Frontal cortex (tissue), 4 donors: ENCODE results near the gene PCDHGA2. TPM values are rescaled to one million over a fixed set of nuclear protein-coding genes. Genes with fewer than 3 reads are reported as not detected.
"Not testable (repeated sequence)": the region's sequence is repeated elsewhere in the genome, so short reads cannot be mapped to it uniquely, and the experiment has no call there.

ENCODE experiments used
- DNase-seq, 2 donors: peaks; one replicate each; pipeline ENCODE4 v3.0.0; 2012; ENCODE audit warnings: low spot score in 2 of 2
- FAIRE-seq: peaks from 2 replicates; lab custom pipeline; 2012; peaks lifted over from hg19 to GRCh38; lab: Jason Lieb, UNC
- total RNA-seq: library from RNA; depleted of rRNA; stranded (reverse); fragments of >200 nt; gene quantifications from one replicate; pipeline ENCODE4 v1.2.3, GENCODE V29; 2014
- donor health status: control.
- donor health status: control.
- donor health status: control.

PCDHGA2 gene
- total RNA-seq, 1 donor from 2014 or later, result 4.5 TPM

GRCh38 chr5:141374627-141375026 lies 36.1 kb downstream of the PCDHGA2 start:
- FAIRE-seq (no peak), DNase-seq (no peak)

DNA sequence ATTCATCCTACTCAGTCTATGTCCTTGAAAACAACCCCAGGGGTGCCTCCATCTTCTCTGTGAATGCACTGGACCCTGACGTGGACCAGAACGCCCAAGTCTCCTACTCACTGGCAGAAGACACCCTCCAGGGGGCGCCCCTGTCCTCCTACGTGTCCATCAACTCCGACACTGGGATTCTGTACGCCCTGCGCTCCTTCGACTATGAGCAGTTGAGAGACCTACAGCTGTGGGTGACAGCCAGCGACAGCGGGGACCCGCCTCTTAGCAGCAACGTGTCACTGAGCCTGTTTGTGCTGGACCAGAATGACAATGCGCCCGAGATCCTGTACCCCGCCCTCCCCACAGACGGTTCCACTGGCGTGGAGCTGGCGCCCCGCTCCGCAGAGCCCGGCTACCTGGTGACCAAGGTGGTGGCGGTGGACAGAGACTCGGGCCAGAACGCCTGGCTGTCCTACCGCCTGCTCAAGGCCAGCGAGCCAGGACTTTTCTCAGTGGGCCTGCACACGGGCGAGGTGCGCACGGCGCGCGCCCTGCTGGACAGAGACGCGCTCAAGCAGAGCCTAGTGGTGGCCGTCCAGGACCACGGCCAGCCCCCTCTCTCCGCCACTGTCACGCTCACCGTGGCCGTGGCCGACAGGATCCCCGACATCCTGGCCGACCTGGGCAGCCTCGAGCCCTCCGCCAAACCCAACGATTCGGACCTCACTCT lies 37.0 kb downstream of the PCDHGA2 start:
- not testable (repeated sequence) for FAIRE-seq, DNase-seq

- FAIRE-seq (no peak), DNase-seq (no peak)
These were observed 44.1 kb downstream of the PCDHGA2 start, which contains the start of gene PCDHGA7 for GRCh38 chr5:141382469-141383294. TSS of gene PCDHGA7 (plus strand) at chr5:141382742. CDS start at chr5:141382900, 158 bp downstream.

GRCh38 chr5:141383345-141383744 lies 44.8 kb downstream of the PCDHGA2 start:
- DNase-seq, result no peak
- FAIRE-seq, result no peak

- DNase-seq, result no peak
- no peak for FAIRE-seq
These were observed 46.1 kb downstream of the PCDHGA2 start for GRCh38 chr5:141384471-141385267.

- DNase-seq, FAIRE-seq: not testable (repeated sequence)
These were observed 49.2 kb downstream of the PCDHGA2 start, which contains the start of gene PCDHGB4 for GRCh38 chr5:141387557-141388311. TSS of gene PCDHGB4 (plus strand) at chr5:141387698. CDS start at chr5:141387885, 187 bp downstream.

GRCh38 chr5:141388661-141389060 lies 50.1 kb downstream of the PCDHGA2 start:
- no peak for FAIRE-seq
- DNase-seq, result no peak

DNA sequence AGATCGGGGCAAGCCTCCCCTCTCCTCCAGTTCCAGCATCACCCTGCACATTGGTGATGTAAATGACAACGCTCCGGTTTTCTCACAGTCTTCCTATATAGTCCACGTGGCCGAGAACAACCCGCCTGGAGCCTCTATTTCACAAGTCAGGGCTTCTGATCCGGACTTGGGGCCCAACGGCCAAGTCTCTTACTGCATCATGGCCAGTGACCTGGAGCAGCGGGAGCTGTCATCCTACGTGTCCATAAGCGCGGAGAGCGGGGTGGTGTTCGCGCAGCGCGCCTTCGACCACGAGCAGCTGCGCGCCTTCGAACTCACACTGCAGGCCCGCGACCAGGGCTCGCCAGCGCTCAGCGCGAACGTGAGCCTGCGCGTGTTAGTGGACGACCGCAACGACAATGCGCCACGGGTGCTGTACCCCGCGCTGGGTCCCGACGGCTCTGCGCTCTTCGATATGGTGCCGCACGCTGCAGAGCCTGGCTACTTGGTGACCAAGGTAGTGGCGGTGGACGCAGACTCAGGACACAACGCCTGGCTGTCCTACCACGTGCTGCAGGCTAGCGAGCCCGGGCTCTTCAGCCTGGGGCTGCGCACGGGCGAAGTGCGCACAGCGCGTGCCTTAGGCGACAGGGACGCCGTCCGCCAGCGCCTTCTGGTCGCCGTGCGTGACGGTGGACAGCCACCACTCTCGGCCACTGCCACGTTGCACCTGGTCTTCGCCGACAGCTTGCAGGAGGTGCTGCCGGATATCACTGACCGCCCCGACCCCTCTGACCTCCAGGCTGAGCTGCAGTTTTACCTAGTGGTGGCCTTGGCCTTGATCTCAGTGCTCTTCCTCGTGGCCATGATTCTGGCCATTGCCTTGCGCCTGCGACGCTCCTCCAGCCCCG lies 50.8 kb downstream of the PCDHGA2 start:
- FAIRE-seq (no peak), DNase-seq (no peak)

DNA sequence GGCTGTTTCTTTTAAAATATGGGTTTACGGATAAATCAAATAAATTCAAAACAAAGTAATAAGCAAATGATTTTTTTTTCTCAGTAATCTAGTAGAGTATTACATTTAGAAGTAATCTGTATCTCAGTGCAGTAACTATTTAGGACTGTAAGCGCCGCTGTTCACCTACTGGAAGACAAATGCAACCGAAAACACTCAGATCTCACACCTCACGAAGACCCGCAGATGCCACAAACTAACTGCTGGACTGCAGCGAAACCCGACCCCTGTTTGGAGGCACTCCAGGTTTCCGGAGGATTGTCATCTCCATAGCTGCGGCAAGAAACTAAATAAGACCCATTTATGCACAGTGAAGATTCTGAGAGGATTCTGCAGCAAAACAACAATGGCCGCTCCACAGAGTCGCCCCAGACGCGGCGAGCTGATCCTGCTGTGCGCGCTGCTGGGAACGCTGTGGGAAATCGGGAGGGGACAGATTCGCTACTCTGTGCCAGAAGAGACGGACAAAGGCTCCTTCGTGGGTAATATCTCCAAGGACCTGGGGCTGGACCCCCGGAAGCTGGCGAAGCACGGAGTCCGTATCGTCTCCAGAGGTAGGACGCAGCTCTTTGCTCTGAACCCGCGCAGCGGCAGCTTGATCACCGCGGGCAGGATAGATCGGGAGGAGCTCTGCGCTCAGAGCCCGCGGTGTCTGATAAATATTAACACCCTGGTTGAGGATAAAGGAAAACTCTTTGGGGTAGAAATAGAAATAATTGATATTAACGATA lies 54.1 kb downstream of the PCDHGA2 start, which contains the start of gene PCDHGA8:
PCDHGA8 (plus strand) TSS at position 205 of the 770 bp plus-strand sequence; CDS start at position 386, 181 bp downstream.
- FAIRE-seq, result no peak
- no peak for DNase-seq

Other genes starting within 250 kb of the PCDHGA2 start
- gene PCDHB2, start 244.1 kb upstream of the PCDHGA2 start, total RNA-seq, result 13.0 TPM
- gene PCDHB3, start 238.3 kb upstream of the PCDHGA2 start, total RNA-seq, result 11.0 TPM
- gene PCDHB4, start 216.9 kb upstream of the PCDHGA2 start, total RNA-seq, result 4.5 TPM
- 7.3 TPM for gene PCDHB5, start 203.6 kb upstream of the PCDHGA2 start, total RNA-seq
- gene PCDHB6, start 188.7 kb upstream of the PCDHGA2 start, total RNA-seq, result 3.3 TPM
- 9.8 TPM for gene PCDHB7, start 166.1 kb upstream of the PCDHGA2 start, total RNA-seq
- gene PCDHB8, start 161.0 kb upstream of the PCDHGA2 start, total RNA-seq, result 7.7 TPM
- gene PCDHB16, start 156.4 kb upstream of the PCDHGA2 start, total RNA-seq, result 5.3 TPM
- gene PCDHB9, start 151.6 kb upstream of the PCDHGA2 start, total RNA-seq, result 4.9 TPM
- gene PCDHB10, start 146.4 kb upstream of the PCDHGA2 start, total RNA-seq, result 13.9 TPM
- 13.0 TPM for gene PCDHB11, start 139.1 kb upstream of the PCDHGA2 start, total RNA-seq
- 12.6 TPM for gene PCDHB12, start 130.0 kb upstream of the PCDHGA2 start, total RNA-seq
- 6.1 TPM for gene PCDHB13, start 124.8 kb upstream of the PCDHGA2 start, total RNA-seq
- gene PCDHB14, start 115.4 kb upstream of the PCDHGA2 start, total RNA-seq, result 12.6 TPM
- 18.3 TPM for gene PCDHB15, start 93.4 kb upstream of the PCDHGA2 start, total RNA-seq
- not detected for gene SLC25A2, start 34.7 kb upstream of the PCDHGA2 start, total RNA-seq
- 119 TPM for gene TAF7, start 18.0 kb upstream of the PCDHGA2 start, total RNA-seq
- gene PCDHGA1, start 8.2 kb upstream of the PCDHGA2 start, total RNA-seq, result 3.3 TPM
- 4.1 TPM for gene PCDHGA3, start 5.1 kb downstream of the PCDHGA2 start, total RNA-seq
- gene PCDHGB1, start 11.3 kb downstream of the PCDHGA2 start, total RNA-seq, result 6.1 TPM
- gene PCDHGA4, start 16.3 kb downstream of the PCDHGA2 start, total RNA-seq, result 5.7 TPM
- gene PCDHGB2, start 21.2 kb downstream of the PCDHGA2 start, total RNA-seq, result 6.1 TPM
- gene PCDHGA5, start 25.4 kb downstream of the PCDHGA2 start, total RNA-seq, result 5.7 TPM
- gene PCDHGB3, start 31.5 kb downstream of the PCDHGA2 start, total RNA-seq, result 8.2 TPM
- gene PCDHGA6, start 35.1 kb downstream of the PCDHGA2 start, total RNA-seq, result 9.0 TPM
- 4.9 TPM for gene PCDHGA7, start 44.0 kb downstream of the PCDHGA2 start, total RNA-seq
- gene PCDHGB4, start 48.9 kb downstream of the PCDHGA2 start, total RNA-seq, result 8.6 TPM
- gene PCDHGA8, start 53.9 kb downstream of the PCDHGA2 start, total RNA-seq, result 5.7 TPM
- 13.0 TPM for gene PCDHGB5, start 59.2 kb downstream of the PCDHGA2 start, total RNA-seq
- gene PCDHGA9, start 64.0 kb downstream of the PCDHGA2 start, total RNA-seq, result 6.9 TPM
- gene PCDHGB6, start 69.3 kb downstream of the PCDHGA2 start, total RNA-seq, result 9.8 TPM
- gene PCDHGA10, start 74.2 kb downstream of the PCDHGA2 start, total RNA-seq, result 9.8 TPM
- gene PCDHGB7, start 78.9 kb downstream of the PCDHGA2 start, total RNA-seq, result 10.6 TPM
- gene PCDHGA11, start 82.3 kb downstream of the PCDHGA2 start, total RNA-seq, result 10.6 TPM
- 3.7 TPM for gene PCDHGA12, start 91.7 kb downstream of the PCDHGA2 start, total RNA-seq
- gene PCDHGC3, start 137.2 kb downstream of the PCDHGA2 start, total RNA-seq, result 20.8 TPM
- 65.2 TPM for gene PCDHGC4, start 146.3 kb downstream of the PCDHGA2 start, total RNA-seq
- gene PCDHGC5, start 150.3 kb downstream of the PCDHGA2 start, total RNA-seq, result 4.9 TPM